H1 (cell line): Measurements from ENCODE around the gene SLC39A6. TPM values are rescaled to one million over a fixed set of nuclear protein-coding genes. Genes with fewer than 3 reads are reported as not detected.

Source experiments
- ATF3 ChIP-seq: IDR thresholded peaks from 2 replicates; pipeline ENCODE4 v1.6.1; 2011; ENCODE audit warnings: low read depth, mild to moderate bottlenecking, low read length; ENCODE audit not compliant: insufficient read depth
- CHD7 ChIP-seq: fragments of 300-600 bp; sonication (generic); IDR thresholded peaks from 2 replicates; pipeline ENCODE4 v1.7.1; 2012; ENCODE audit warnings: low read length, moderate library complexity, mild to moderate bottlenecking, inconsistent platforms; ENCODE audit not compliant: insufficient replicate concordance
- CTCF ChIP-seq, 3 experiments: IDR thresholded peaks; 1 replicate in 2 of 3; 2 replicates in 1 of 3; pipeline versions ENCODE4 v1.5.1 to v1.6.1; 2011; ENCODE audit warnings: low read length in 3 of 3, mild to moderate bottlenecking in 3 of 3, inconsistent platforms in 2 of 3, low read depth in 1 of 3, moderate library complexity in 1 of 3; ENCODE audit not compliant: insufficient read depth in 1 of 3; ENCODE audit errors: control extremely low read depth in 1 of 3
- GABPA ChIP-seq: IDR thresholded peaks from 2 replicates; pipeline ENCODE4 v1.6.1; 2011; ENCODE audit warnings: mild to moderate bottlenecking, low read length, moderate library complexity, borderline replicate concordance; ENCODE audit not compliant: insufficient read depth
- RBBP5 ChIP-seq: IDR thresholded peaks from 2 replicates; pipeline ENCODE4 v1.7.1; 2012; ENCODE audit warnings: low read depth, mild to moderate bottlenecking, inconsistent platforms, low read length, moderate library complexity, borderline replicate concordance
- RFX5 ChIP-seq: IDR thresholded peaks from 2 replicates; pipeline ENCODE4 v1.6.1; 2011; ENCODE audit warnings: low read depth, low read length, improper control_type of control experiment, borderline replicate concordance
- polyA plus RNA-seq, 7 experiments: library from polyadenylated mRNA; depleted of rRNA in 3 of 7; stranded (reverse) in 5 of 7; unstranded in 2 of 7; fragments of >200 nt in 5 of 7; fragments of 200-250 nt in 2 of 7; gene quantifications; 1 replicate in 5 of 7; 2 replicates in 1 of 7; 4 replicates in 1 of 7; pipeline versions ENCODE4 v1.2.1 to v1.2.3, GENCODE V29; 2011 to 2013; ENCODE audit warnings: missing spikeins in 2 of 7, mixed read lengths in 2 of 7
- total RNA-seq: library from RNA; stranded (reverse); fragmentation: NEBNext Ultra II Directional; extraction: Animal tissue kit (Norgen Biotek cat#: 25700); gene quantifications from 2 replicates; pipeline ENCODE4 v1.2.1, GENCODE V29; 2021

The SLC39A6 gene
- total and polyA plus RNA-seq, 2 of the 8 experiments (the other 6 are each of a cell fraction or from before 2014, with no cell fraction given), result 36.8 to 55.4 TPM

DNA sequence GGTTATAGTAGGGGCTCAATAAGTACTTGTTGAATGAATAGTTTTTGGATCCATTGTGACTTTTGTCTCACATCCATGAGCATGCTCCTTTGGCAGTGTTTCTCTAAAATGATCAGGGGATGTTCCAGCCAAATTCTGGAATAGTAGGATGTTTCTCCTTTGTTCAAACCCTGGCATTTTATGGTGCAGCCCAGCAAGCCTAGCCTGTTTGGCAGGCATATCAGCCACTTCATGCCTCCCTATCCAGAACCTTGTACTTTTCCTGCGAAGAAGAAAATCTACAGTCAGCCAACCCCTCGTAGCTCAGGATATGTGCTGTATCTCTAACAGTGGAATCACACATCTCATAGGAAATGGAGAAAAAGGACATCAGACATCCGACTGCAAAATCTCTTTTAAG lies 34.7 kb downstream of the SLC39A6 start (continued):
- TF ChIP-seq CHD7, result no peak
- no peak for TF ChIP-seq ATF3
- no peak for TF ChIP-seq CTCF (IDR thresholded peaks at IDR 0.05; ENCODE audit: control extremely low read depth in 1 of 3, insufficient read depth in 1 of 3, low read depth in 1 of 3, low read length in 3 of 3)
- no peak for TF ChIP-seq RBBP5
- no peak for TF ChIP-seq GABPA
- TF ChIP-seq RFX5, result no peak
